ENCODE measurements around the gene MAP4K3.
"Not testable (repeated sequence)": the region's sequence is repeated elsewhere in the genome, so short reads cannot be mapped to it uniquely, and the experiment has no call there.

MAP4K3 gene

GRCh38 chr2:39368376-39368775 is 68.7 kb downstream of the MAP4K3 start:
- DNase-seq, result no peak

DNA sequence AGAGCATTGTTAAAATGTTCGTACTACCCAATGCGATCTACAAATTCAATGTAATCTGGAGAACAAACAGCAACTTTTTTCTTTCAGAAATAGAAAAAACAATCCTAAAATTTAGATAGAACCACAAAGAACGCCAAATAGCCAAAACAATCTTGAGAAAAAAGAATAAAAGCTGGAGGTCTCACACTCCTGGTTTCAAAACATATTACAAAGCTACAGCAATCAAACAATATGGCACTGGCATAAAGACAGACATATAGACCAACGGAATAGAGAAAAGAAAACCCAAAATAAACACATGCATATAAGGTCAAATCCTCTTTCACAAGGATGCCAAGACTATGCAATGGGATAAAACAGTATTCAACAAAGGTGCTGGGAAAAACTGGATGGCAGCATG is 74.5 kb downstream of the MAP4K3 start:
- DNase-seq, result no peak

- DNase-seq, result no peak
These were observed 75.6 kb downstream of the MAP4K3 start for GRCh38 chr2:39361511-39361910.

DNA sequence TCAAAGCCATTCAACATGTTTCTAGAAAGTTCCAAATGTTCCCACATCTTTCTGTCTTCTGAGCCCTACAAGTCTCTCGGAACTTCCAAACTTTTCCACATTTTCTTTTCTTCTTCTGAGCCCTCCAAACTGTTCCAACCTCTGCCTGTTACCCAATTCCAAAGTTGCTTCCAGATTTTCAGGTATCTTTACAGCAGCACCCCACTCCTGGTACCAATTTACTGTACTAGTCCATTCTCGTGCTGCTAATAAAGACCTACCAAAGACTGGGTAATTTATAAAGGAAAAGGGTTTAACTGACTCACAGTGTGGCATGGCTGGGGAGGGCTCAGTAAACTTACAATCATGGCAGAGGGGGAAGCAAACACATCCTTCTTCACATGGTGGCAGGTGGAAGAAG is 76.7 kb downstream of the MAP4K3 start:
- DNase-seq, result not testable (repeated sequence)

GRCh38 chr2:39359453-39360038 is 77.5 kb downstream of the MAP4K3 start:
- DNase-seq, result no peak

DNA sequence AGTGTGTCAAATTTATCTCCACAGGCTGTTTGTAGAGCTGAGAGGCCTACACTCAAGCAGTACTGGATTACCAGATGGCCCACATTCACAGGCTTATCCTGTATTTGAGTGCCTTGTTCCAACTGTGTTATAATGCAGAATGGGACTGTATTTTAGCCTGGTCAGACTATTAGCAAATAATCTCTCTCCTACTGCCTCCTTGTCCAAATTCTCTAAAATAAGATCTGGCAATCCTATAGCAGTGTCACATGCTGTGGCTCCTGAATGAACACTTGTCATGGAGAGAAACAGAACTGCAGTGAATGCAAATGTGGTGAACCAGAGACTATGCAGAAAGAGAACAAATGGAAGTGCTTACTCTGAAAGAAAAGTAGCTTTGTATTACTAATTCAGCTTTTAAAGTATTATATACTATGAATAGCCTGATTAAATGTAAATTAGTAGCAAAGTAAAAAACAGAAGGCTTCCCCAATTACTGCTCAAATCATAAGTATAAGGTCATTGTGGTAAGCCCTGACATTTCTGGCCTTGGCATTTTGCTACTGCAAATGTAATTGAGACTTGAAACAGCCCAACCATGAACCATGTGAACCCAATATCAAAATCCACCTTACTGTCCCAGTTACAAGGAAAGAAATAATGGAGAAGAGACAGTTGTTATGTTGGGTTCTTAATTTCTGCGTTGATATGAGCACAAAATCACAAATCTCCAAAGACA is 80.0 kb downstream of the MAP4K3 start:
- no peak for DNase-seq

- no peak for DNase-seq
These were observed 86.4 kb downstream of the MAP4K3 start for GRCh38 chr2:39350658-39351057.

GRCh38 chr2:39338502-39338901 is 98.6 kb downstream of the MAP4K3 start:
- no peak for DNase-seq

GRCh38 chr2:39335930-39336329 is 101.2 kb downstream of the MAP4K3 start:
- no peak for DNase-seq

GRCh38 chr2:39334978-39335377 is 102.1 kb downstream of the MAP4K3 start:
- DNase-seq, result no peak

DNA sequence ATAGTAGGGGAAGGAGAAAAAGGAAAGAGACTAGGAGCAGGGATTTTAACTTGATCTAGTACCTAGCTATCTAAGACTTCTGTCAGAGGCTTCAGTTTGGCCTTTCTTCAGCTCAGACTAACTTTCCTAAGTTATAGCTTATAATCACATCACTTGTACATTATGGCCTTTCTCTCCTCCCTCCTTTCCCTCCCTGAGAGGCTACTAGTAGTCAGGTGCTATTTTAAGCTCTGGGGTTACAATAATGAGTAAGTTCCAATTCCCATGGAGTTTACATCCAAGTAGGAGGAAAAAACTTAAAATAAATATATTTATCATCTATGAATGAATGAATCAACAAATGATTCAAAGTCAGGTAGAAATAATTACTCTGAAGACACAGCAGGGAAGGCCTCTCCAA is 102.6 kb downstream of the MAP4K3 start:
- no peak for DNase-seq

GRCh38 chr2:39326644-39327043 is 110.4 kb downstream of the MAP4K3 start:
- no peak for DNase-seq

DNA sequence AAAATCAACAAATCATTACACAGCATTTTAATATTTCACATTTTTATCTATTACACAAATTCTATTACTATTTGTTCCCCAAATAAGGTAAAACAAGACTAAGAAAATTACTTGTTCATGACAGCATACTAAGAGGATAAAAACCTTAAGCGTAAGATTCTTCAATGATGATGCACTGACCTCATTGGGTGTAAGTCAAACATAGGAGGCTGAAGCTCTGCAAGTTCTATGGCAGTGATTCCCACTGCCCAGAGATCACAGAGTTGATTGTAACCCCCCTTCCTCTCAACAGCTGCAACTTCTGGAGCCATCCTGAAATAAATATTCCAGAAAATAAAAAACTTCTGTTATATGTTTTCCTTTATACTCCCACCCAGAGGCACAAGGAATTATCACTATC is 111.1 kb downstream of the MAP4K3 start:
- DNase-seq, result no peak

GRCh38 chr2:39321056-39322035 is 115.7 kb downstream of the MAP4K3 start:
- DNase-seq, result not testable (repeated sequence)

DNA sequence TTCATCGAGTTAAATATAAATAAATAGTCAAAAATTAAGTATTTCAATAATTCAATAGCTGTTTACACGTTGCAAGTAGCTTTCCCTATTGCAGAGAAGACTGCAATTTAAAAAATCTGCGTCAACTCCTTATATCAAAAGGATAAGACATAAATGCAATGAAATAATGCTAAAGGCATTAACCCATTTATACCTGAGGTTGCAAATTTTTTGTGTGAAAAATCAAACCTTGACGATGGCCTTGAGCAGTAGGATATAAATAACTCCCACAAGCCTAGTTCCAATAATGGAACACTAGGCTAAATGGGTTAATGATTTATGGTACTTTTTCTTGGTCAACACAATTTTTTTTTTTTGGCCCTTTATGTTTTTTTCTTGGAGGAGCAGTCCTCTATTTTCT is 116.9 kb downstream of the MAP4K3 start:
- no peak for DNase-seq

GRCh38 chr2:39313575-39313974 is 123.5 kb downstream of the MAP4K3 start:
- no peak for DNase-seq

DNA sequence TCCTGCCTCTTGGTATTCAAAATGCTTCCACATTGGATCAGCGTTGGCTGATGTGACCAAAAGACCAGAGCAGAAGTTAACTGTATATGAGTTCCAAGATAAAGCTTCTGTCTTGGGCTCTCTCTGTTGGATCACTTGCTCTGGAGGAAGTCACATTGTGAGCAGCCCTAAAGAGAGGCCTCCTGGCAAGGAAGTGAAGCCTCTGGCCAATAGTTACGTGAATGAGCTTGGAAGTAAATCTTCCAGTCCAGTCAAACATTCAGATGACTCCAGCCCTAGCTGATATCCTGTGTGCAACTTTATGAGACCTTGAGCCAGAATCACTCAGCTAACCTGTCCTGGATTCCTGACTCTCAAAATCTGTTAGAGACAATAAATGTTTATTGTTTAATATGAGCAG is 125.6 kb downstream of the MAP4K3 start:
- DNase-seq, result no peak

DNA sequence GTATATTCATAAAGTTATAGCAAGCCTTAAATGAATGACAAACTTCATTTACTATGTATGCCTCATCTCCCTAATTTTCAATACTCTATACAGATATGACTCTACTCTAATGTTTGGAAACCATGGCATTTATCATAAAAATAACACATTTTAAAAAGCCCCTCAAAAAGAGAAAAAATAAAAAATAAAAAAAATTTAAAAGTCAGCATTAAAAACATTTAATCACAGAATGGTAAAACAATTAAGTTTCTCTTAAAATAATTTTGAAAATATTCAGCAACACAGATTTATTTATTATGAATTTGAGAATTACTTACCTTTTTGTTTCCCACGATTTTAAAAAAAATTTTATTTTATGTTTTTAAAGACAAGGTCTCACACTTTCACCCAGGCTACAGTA is 128.3 kb downstream of the MAP4K3 start:
- no peak for DNase-seq

GRCh38 chr2:39306626-39307025 is 130.5 kb downstream of the MAP4K3 start:
- no peak for DNase-seq

- DNase-seq, result no peak
These were observed 132.4 kb downstream of the MAP4K3 start for GRCh38 chr2:39304729-39305128.

- DNase-seq, result no peak
These were observed 132.9 kb downstream of the MAP4K3 start for GRCh38 chr2:39304200-39304599.

GRCh38 chr2:39301352-39301751 is 135.7 kb downstream of the MAP4K3 start:
- DNase-seq, result no peak
